ENCODE results near the gene CCDC66.

Gene CCDC66

GRCh38 chr3:56624725-56625124 is 67.8 kb downstream of the CCDC66 start:
- no peak for DNase-seq

GRCh38 chr3:56629047-56629446 is 72.1 kb downstream of the CCDC66 start:
- no peak for DNase-seq

GRCh38 chr3:56629451-56629850 is 72.5 kb downstream of the CCDC66 start:
- DNase-seq, result no peak

GRCh38 chr3:56630966-56631365 is 74.0 kb downstream of the CCDC66 start:
- no peak for DNase-seq

- DNase-seq, result no peak
These were observed 76.2 kb downstream of the CCDC66 start for GRCh38 chr3:56633181-56633580.

- no peak for DNase-seq
These were observed 76.9 kb downstream of the CCDC66 start for GRCh38 chr3:56633602-56634535.

- no peak for DNase-seq
These were observed 88.4 kb downstream of the CCDC66 start for GRCh38 chr3:56645407-56645806.

- DNase-seq, result no peak
These were observed 97.5 kb downstream of the CCDC66 start for GRCh38 chr3:56654460-56654859.

GRCh38 chr3:56655709-56656108 is 98.7 kb downstream of the CCDC66 start:
- no peak for DNase-seq

- no peak for DNase-seq
These were observed 107.8 kb downstream of the CCDC66 start for GRCh38 chr3:56664823-56665222.

GRCh38 chr3:56667973-56668579 is 111.1 kb downstream of the CCDC66 start:
- no peak for DNase-seq

All from activated CD4-positive, alpha-beta T cell treated with anti-CD3 and anti-CD28 coated beads for 1 hour (primary cell).